ENCODE results near the gene PRELID3B.

The PRELID3B gene

DNA sequence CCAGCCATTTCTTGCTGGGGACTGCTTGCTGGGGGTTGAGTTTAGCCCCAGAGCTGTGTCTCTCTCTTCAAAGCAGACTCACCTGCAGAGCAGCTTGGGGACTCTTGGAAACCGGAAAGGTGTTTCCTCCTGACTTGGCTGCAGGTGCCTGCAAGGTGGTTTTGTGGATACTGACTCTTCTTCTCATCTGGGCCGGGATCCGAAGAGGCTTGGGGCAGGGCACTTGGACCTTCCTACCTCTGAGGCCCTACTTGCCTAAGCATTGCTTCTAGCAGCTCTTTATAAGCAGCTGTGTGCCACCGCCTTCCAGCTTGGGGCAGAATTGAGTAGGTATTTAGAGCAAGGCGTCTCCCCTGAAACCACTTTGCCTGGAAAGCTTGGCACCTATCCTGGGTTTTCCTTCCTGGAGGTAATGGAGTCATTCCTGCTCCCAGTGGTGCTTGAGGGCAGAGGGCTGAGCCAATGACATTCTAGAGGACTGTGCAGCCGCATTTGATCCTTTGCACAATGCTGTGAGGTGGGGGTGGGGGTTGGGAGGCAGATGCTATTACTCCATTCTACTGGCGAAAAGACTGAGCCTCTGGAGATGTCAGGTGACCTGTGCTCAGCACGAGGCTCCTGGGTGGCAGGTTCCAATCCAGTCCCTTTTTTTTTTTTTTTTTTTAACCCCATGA is 32.1 kb downstream of the PRELID3B start:
- DNase-seq (ENCODE audit: low read depth in 2 of 2): no peak

- no peak for DNase-seq (ENCODE audit: low read depth in 2 of 2)
Observed at GRCh38 chr20:59008715-59009336, 33.8 kb downstream of the PRELID3B start.

- DNase-seq (ENCODE audit: low read depth in 2 of 2): no peak
Observed at GRCh38 chr20:59007665-59008511, 34.7 kb downstream of the PRELID3B start.

DNA sequence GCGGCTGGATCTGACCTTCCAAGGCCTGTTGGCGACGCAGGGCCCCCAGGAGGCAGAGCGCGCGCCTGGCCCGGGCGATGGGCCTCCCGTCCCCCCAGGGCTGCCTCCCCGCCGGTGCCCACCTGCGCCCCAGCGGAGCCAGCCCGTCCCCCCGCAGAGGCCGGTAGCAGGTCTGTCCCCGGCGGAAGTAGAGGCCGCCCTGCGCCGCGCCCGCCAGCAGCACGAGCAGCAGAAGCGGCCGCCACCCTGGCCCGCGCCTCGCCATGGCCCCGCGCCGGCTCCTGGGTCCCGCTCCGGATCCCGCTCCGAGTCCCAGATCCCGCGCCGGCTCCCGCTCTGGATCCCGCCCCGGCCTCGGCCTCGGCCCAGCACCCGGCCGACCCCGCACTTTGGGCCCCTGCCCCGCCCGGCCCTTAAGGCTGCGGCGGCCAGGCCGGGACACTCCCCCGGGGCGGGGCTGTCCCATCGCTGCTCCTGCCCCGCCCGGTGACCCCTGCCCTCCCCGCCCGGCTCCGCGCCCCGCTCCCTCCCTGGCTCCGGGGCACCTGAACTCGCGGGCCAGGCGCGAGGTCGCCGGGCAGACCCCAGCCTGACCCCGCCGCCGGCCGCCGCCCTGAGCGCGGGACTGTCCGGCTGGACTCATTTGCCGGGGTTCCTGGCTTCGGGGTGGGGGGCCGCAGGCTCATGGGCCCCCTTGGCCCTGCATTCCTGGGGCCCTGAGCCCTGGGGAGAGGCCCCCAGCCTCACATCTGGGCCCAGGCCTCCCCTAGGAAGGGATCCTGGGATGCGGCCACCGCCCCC is 35.5 kb downstream of the PRELID3B start, which contains the start of gene CTSZ:
CTSZ (minus strand) TSS at position 391 of the 801 bp plus-strand sequence; CDS start at position 265, 126 bp downstream.
- no peak for DNase-seq (ENCODE audit: low read depth in 2 of 2)

DNA sequence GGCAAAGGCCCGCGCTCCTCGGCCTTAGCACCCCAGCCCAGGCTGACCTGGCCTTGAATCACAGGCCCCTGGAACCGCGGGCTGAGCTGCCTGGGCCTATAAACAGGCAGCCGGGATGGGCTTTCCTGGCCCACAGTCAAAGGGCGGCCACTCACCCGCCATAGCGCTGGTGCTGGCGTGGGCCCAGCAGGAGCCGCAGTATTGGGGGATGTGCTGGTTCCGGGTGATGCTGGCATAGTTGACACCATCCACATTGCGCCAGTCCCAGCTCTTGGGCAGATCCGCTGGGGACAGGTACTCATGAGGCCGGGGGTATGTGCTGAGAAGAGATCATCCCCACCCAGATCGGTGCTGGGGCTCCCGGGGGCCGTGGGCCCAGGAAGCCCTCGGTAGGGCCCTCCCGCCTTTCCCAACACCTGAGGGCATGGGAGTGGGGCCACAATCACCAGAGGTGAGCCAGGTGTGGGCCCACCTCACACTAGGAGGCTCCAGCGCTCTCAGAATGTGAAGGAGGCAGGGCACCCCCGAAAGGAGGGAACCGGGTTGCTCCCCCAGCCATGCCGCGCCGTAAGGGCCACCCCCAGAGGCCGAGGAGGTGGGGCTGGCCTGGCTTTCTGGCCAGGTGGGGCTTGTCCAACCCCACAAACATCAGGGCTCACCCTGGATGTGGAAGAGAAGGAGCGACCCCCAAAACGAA is 36.3 kb downstream of the PRELID3B start:
- DNase-seq (ENCODE audit: low read depth in 2 of 2): no peak

GRCh38 chr20:59005523-59006166 is 36.9 kb downstream of the PRELID3B start:
- DNase-seq (ENCODE audit: low read depth in 2 of 2): no peak

GRCh38 chr20:59004763-59005522 is 37.6 kb downstream of the PRELID3B start:
- peak in 1 of 2 donors; percentile 13 for DNase-seq (ENCODE audit: low read depth in 2 of 2)

GRCh38 chr20:59004493-59004762 is 38.2 kb downstream of the PRELID3B start:
- DNase-seq (ENCODE audit: low read depth in 2 of 2): no peak

GRCh38 chr20:59003836-59004492 is 38.6 kb downstream of the PRELID3B start:
- no peak for DNase-seq (ENCODE audit: low read depth in 2 of 2)

DNA sequence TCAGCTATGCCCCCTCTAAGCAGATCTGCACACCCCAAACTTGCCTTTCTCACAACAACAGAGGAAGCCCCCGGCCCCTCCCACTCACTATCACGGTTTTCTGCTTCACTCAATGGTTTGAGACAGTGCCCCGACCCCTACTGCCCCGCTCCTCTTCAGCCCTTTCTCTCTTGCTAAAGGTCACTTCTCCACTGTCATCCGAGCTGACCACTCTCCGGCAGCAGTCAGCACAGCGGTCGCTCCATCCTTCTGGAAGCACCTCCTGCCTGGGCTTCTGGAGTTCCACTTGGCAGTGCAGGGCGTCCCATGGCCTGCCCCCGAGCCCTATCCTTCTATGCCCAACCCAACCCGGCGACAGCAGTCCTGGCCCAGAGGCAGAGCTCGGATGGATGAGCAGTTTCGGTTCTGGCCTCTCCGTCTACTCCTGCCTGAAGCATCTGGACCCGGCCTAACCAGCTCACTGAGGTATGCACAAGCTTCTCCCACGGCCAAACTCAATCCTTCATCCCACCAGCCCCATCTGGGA is 39.6 kb downstream of the PRELID3B start:
- no peak for DNase-seq (ENCODE audit: low read depth in 2 of 2)

DNA sequence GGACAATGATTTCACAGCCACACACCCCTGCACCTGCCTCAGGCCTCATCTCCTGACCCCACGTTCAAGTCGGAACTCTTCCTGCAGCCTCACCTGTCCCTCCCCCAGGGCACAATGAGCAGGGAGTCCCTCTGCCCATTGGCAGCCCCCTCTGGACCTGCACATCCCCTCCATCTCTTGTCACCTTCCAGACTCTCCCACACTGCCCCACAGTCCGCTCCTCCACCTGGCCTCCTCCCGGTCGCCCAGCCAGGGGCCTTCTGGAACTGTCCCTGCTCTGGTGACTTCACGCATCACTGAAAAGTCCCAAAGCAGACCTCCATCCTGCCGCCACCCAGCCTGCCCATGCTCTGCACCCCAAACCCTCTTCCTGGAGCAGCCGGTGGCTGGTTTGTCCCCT is 40.2 kb downstream of the PRELID3B start:
- no peak for DNase-seq (ENCODE audit: low read depth in 2 of 2)

DNA sequence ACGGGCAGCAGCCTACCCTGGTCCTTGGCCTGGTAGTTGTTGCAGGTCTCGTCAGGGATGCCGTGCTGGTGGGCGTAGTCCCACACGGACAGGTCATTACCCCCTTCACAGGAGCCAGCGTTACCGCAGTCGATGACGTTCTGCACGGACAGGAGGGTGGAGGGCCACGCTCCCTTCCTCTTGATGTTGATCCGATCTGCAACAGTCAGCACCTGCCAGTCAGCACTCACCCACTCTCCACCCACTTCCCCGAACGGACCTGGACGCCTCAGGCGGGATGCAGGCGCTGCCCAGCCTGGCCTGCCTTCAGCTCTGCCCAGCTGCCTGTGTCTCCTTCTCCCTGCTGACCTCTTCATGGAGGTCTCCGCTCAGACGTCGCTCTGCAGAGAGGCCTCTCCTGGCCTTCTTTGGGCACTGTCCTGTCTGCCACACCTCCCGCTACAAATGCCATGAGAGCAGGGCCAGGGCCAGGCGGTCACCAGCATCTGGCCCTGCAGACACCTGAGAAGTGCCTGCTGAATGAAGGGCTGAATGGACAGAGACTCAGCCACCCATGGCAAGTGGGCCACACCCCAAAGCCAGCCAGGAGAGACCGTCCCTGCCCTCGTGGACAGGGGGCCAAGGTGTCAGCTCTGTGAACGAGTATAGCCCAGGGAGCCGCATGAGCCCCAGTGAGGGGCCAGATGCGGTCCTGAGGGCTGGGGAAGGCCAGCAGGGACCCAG is 41.0 kb downstream of the PRELID3B start:
- no peak for DNase-seq (ENCODE audit: low read depth in 2 of 2)

GRCh38 chr20:59001068-59001448 is 41.5 kb downstream of the PRELID3B start:
- DNase-seq (ENCODE audit: low read depth in 2 of 2): no peak

DNA sequence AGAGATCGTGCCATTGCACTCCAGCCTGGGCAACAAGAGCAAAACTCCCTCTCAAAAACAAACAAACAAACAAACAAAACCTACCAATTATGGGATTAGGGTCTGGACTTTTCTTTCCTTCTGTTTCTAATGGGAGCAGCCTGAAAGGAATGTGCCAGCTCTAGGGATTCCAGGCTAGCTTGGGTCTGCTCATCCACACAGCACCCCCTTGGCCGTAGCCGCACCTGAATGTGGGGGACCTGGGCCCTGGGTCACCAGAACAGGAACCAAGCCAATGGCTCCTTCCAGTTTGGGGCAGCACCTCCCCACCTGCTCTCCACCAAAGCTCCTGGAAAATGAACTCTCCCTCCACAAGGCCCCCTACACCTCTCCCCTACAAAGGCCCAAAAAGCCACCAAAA is 42.3 kb downstream of the PRELID3B start:
- no peak for DNase-seq (ENCODE audit: low read depth in 2 of 2)

- DNase-seq (ENCODE audit: low read depth in 2 of 2): no peak
Observed at GRCh38 chr20:58998656-58999055, 43.9 kb downstream of the PRELID3B start.

GRCh38 chr20:58997141-58997770 is 45.3 kb downstream of the PRELID3B start:
- DNase-seq (ENCODE audit: low read depth in 2 of 2): no peak

DNA sequence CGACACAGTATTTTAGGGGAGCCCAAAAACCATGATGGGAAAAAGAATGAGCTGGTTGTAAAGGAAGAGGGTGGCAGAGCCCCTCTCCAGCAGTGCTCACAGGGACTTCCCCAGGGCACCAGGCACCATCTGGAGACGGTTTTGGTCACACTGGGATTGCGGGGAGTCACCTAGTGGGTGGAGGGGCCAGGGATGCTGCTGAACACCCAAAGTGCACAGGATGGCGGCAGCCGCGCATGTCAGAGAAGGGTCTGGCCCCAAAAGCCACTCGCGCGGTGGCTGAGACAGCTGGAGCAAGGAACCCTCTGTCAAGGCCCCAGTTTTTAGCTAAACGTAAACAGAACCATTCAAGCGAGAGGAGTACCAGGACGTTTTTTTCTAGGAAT is 46.4 kb downstream of the PRELID3B start:
- DNase-seq (ENCODE audit: low read depth in 2 of 2): no peak
